ENCODE results near the gene OGFOD1. TPM values are rescaled to one million over a fixed set of nuclear protein-coding genes. Genes with fewer than 3 reads are reported as not detected.

Gene OGFOD1
- total and polyA plus RNA-seq, 2 of the 13 experiments (the other 11 are each of a cell fraction or from before 2014, with no cell fraction given) = 35.2 to 81.3 TPM

DNA sequence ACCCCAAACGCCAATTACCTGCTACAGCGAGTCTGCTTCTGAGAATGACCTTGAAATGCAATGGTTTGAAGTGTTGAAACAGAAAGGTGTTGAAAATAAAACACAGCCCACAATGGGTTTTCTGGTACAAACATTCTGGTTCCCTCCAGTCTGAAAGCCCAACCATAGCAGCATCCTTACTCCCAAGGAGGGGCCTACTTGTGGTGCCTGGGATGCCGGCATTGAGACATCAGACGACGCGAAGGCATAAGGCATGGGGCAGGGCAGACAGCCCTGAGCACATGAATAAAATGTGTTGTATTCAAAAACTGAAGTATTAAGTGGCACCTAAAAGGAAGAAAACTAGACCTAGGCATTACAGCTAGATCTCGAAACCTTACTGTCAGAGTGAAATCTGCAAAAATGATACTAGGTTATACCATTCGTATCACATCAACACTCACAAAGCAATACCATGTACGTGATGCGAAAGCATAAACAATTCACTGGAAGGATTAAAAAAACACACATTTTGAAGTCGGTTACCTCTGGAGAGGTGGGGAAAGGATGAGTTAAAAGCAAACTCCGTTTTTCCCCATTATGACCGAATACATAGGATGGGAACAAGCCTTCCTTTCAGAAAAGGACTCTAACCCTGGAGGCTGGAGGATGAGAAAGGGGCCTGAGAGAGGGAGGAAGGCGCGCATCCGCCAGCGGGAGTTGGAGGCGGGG is 924 bp upstream of the OGFOD1 start (continued):
- TF ChIP-seq ZNF407 (CRISPR knock-in tag; IDR thresholded peaks at IDR 0.05; ENCODE audit: not compliant biosample characterization) = no peak
- TF ChIP-seq HOXA5 (CRISPR knock-in tag; IDR thresholded peaks at IDR 0.05) = 0 out of 2 replicates have a peak, but pooled peaks have one; percentile 15
- TF ChIP-seq MBD4 (IDR thresholded peaks at IDR 0.05; ENCODE audit: borderline replicate concordance, low read length) = no peak
- TF ChIP-seq ZNF878 (CRISPR knock-in tag; IDR thresholded peaks at IDR 0.05) = peak; percentile 64; the same call in 1 of the 2 replicates
- TF ChIP-seq ZNF615 (CRISPR knock-in tag; IDR thresholded peaks at IDR 0.05; ENCODE audit: borderline replicate concordance) = no peak
- TF ChIP-seq NR2F2 (IDR thresholded peaks at IDR 0.05; ENCODE audit: borderline replicate concordance, low read depth) = no peak
- TF ChIP-seq MAFK (conservative IDR thresholded peaks at IDR 0.05 in 1 of 2, IDR thresholded peaks at IDR 0.05 in 1 of 2; ENCODE audit: low read length in 2 of 2) = no peak
- TF ChIP-seq FOXM1 (CRISPR knock-in tag; IDR thresholded peaks at IDR 0.05) = no peak
- TF ChIP-seq, protein P1, sequence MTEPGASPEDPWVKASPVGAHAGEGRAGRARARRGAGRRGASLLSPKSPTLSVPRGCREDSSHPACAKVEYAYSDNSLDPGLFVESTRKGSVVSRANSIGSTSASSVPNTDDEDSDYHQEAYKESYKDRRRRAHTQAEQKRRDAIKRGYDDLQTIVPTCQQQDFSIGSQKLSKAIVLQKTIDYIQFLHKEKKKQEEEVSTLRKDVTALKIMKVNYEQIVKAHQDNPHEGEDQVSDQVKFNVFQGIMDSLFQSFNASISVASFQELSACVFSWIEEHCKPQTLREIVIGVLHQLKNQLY (CRISPR knock-in tag; IDR thresholded peaks at IDR 0.05) = no peak
- TF ChIP-seq ZNF382 (CRISPR knock-in tag; IDR thresholded peaks at IDR 0.05; ENCODE audit: borderline replicate concordance) = no peak
- TF ChIP-seq MAFF (IDR thresholded peaks at IDR 0.05; ENCODE audit: low read depth, low read length) = no peak
- TF ChIP-seq NFE2L1 (CRISPR knock-in tag; IDR thresholded peaks at IDR 0.05; ENCODE audit: borderline replicate concordance) = no peak
- 0 out of 2 replicates have a peak, but pooled peaks have one; percentile 10 for TF ChIP-seq ARID5B (CRISPR knock-in tag; IDR thresholded peaks at IDR 0.05)
- no peak for TF ChIP-seq ZNF550 (CRISPR knock-in tag; IDR thresholded peaks at IDR 0.05; ENCODE audit: borderline replicate concordance)
- TF ChIP-seq MIER3 (CRISPR knock-in tag; IDR thresholded peaks at IDR 0.05; ENCODE audit: borderline replicate concordance) = no peak
- no peak for TF ChIP-seq ZNF782 (CRISPR knock-in tag; IDR thresholded peaks at IDR 0.05; ENCODE audit: borderline replicate concordance)
- no peak for TF ChIP-seq ZNF235 (CRISPR knock-in tag; IDR thresholded peaks at IDR 0.05; ENCODE audit: borderline replicate concordance)

All from HepG2 (cell line).